ENCODE results near the gene CPZ. TPM values are rescaled to one million over a fixed set of nuclear protein-coding genes. Genes with fewer than 3 reads are reported as not detected.

The CPZ gene
- total RNA-seq, 1 experiment from 2014 or later = 26.9 TPM

DNA sequence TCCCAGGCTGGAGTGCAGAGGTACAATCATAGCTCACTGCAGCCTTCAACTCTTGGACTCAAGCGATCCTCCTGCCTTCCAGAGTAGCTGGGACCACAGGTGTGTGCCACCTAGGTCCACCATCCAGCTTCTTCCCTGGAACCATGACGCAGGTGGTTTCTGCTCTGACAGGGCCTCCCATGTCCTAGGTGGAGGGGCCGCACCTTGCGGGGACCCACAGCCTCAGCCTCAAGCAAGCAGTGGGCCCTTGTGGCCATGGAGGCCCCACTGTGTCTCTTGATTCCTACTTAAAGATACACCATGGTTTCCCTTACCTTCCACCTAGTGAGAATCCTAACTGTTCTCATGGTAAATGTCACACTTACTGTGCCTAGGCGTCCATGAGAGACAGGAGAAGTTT is 19.3 kb upstream of the CPZ start (continued):
- TF ChIP-seq, protein P1, sequence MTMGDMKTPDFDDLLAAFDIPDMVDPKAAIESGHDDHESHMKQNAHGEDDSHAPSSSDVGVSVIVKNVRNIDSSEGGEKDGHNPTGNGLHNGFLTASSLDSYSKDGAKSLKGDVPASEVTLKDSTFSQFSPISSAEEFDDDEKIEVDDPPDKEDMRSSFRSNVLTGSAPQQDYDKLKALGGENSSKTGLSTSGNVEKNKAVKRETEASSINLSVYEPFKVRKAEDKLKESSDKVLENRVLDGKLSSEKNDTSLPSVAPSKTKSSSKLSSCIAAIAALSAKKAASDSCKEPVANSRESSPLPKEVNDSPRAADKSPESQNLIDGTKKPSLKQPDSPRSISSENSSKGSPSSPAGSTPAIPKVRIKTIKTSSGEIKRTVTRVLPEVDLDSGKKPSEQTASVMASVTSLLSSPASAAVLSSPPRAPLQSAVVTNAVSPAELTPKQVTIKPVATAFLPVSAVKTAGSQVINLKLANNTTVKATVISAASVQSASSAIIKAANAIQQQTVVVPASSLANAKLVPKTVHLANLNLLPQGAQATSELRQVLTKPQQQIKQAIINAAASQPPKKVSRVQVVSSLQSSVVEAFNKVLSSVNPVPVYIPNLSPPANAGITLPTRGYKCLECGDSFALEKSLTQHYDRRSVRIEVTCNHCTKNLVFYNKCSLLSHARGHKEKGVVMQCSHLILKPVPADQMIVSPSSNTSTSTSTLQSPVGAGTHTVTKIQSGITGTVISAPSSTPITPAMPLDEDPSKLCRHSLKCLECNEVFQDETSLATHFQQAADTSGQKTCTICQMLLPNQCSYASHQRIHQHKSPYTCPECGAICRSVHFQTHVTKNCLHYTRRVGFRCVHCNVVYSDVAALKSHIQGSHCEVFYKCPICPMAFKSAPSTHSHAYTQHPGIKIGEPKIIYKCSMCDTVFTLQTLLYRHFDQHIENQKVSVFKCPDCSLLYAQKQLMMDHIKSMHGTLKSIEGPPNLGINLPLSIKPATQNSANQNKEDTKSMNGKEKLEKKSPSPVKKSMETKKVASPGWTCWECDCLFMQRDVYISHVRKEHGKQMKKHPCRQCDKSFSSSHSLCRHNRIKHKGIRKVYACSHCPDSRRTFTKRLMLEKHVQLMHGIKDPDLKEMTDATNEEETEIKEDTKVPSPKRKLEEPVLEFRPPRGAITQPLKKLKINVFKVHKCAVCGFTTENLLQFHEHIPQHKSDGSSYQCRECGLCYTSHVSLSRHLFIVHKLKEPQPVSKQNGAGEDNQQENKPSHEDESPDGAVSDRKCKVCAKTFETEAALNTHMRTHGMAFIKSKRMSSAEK (CRISPR knock-in tag; IDR thresholded peaks at IDR 0.05; ENCODE audit: borderline replicate concordance) = no peak
- TF ChIP-seq, protein P2, sequence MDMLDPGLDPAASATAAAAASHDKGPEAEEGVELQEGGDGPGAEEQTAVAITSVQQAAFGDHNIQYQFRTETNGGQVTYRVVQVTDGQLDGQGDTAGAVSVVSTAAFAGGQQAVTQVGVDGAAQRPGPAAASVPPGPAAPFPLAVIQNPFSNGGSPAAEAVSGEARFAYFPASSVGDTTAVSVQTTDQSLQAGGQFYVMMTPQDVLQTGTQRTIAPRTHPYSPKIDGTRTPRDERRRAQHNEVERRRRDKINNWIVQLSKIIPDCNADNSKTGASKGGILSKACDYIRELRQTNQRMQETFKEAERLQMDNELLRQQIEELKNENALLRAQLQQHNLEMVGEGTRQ (CRISPR knock-in tag; IDR thresholded peaks at IDR 0.05) = no peak
- TF ChIP-seq, protein P3, sequence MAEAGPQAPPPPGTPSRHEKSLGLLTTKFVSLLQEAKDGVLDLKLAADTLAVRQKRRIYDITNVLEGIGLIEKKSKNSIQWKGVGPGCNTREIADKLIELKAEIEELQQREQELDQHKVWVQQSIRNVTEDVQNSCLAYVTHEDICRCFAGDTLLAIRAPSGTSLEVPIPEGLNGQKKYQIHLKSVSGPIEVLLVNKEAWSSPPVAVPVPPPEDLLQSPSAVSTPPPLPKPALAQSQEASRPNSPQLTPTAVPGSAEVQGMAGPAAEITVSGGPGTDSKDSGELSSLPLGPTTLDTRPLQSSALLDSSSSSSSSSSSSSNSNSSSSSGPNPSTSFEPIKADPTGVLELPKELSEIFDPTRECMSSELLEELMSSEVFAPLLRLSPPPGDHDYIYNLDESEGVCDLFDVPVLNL (CRISPR knock-in tag; IDR thresholded peaks at IDR 0.05; ENCODE audit: borderline replicate concordance, low read depth) = no peak
- no peak for TF ChIP-seq JAZF1 (CRISPR knock-in tag; IDR thresholded peaks at IDR 0.05)

DNA sequence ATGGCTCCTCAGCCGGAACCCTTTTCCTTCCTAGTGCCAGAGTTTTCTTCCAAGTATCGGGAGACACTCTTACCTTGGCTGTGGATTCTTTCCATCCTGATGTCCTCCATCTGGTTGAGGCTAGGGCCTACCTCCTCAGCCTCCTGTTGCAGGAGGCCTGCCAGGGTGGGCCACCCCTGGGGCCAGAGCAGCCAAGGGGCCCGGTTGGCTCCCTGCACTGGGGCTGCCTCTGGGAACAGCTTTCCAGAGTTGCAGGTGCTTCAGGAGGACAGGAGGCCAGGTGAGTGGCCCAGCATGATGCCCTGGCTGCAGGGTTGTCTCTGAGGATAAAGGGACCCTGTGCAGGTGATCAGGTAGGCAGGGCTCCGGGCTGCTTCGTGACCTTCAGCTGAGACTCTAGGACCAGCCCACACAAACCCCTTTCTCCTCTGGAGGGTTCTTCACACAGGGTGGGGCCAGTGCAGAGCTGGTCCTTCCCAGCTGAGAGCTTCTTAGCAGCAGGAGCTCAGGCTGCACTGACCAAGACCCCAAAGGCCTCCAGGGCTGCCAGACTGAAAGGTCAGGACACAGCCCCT is 17.7 kb upstream of the CPZ start:
- ATAC-seq = no peak
- Mint-ChIP-seq H3K27ac (no peak overlapping the region), H3K9me3 (no peaks in the 10 kb centered on the region), H3K27me3 (ENCODE audit: low read depth) (peaks cover 18% of the 10 kb centered on the region), H3K4me3 (no peak overlapping the region), H3K4me1 (peaks cover 37% of the 10 kb centered on the region), H3K36me3 (no peaks in the 10 kb centered on the region)
- ChIA-PET CTCF (interaction anchor here (1.1 kb wide), 1 partner anchor 12 kb away, joined by 3 read pairs; no protein-coding TSS in a partner anchor), POLR2A (no interaction called here)
- no peak for DNase-seq (ENCODE audit: low spot score)
- TF ChIP-seq CBFB (CRISPR knock-in tag; IDR thresholded peaks at IDR 0.05; ENCODE audit: low read depth) (no peak), TEAD1 (CRISPR knock-in tag; IDR thresholded peaks at IDR 0.05) (no peak), NR2C2 (CRISPR knock-in tag; IDR thresholded peaks at IDR 0.05) (no peak), ZNF416 (CRISPR knock-in tag; IDR thresholded peaks at IDR 0.05) (no peak), SMAD4 (CRISPR knock-in tag; IDR thresholded peaks at IDR 0.05) (no peak), NFATC4 (CRISPR knock-in tag; IDR thresholded peaks at IDR 0.05) (no peak), PRRX2 (CRISPR knock-in tag; IDR thresholded peaks at IDR 0.05) (no peak)
- TF ChIP-seq, protein P4, sequence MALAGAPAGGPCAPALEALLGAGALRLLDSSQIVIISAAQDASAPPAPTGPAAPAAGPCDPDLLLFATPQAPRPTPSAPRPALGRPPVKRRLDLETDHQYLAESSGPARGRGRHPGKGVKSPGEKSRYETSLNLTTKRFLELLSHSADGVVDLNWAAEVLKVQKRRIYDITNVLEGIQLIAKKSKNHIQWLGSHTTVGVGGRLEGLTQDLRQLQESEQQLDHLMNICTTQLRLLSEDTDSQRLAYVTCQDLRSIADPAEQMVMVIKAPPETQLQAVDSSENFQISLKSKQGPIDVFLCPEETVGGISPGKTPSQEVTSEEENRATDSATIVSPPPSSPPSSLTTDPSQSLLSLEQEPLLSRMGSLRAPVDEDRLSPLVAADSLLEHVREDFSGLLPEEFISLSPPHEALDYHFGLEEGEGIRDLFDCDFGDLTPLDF (CRISPR knock-in tag; IDR thresholded peaks at IDR 0.05) = no peak
- TF ChIP-seq, protein P5, sequence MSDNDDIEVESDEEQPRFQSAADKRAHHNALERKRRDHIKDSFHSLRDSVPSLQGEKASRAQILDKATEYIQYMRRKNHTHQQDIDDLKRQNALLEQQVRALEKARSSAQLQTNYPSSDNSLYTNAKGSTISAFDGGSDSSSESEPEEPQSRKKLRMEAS (CRISPR knock-in tag; IDR thresholded peaks at IDR 0.05) = no peak
- TF ChIP-seq, protein P6, sequence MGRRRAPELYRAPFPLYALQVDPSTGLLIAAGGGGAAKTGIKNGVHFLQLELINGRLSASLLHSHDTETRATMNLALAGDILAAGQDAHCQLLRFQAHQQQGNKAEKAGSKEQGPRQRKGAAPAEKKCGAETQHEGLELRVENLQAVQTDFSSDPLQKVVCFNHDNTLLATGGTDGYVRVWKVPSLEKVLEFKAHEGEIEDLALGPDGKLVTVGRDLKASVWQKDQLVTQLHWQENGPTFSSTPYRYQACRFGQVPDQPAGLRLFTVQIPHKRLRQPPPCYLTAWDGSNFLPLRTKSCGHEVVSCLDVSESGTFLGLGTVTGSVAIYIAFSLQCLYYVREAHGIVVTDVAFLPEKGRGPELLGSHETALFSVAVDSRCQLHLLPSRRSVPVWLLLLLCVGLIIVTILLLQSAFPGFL (CRISPR knock-in tag; IDR thresholded peaks at IDR 0.05; ENCODE audit: borderline replicate concordance) = no peak
- TF ChIP-seq, protein P7, sequence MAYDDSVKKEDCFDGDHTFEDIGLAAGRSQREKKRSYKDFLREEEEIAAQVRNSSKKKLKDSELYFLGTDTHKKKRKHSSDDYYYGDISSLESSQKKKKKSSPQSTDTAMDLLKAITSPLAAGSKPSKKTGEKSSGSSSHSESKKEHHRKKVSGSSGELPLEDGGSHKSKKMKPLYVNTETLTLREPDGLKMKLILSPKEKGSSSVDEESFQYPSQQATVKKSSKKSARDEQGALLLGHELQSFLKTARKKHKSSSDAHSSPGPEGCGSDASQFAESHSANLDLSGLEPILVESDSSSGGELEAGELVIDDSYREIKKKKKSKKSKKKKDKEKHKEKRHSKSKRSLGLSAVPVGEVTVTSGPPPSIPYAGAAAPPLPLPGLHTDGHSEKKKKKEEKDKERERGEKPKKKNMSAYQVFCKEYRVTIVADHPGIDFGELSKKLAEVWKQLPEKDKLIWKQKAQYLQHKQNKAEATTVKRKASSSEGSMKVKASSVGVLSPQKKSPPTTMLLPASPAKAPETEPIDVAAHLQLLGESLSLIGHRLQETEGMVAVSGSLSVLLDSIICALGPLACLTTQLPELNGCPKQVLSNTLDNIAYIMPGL (CRISPR knock-in tag; IDR thresholded peaks at IDR 0.05) = no peak
- TF ChIP-seq, protein P8, sequence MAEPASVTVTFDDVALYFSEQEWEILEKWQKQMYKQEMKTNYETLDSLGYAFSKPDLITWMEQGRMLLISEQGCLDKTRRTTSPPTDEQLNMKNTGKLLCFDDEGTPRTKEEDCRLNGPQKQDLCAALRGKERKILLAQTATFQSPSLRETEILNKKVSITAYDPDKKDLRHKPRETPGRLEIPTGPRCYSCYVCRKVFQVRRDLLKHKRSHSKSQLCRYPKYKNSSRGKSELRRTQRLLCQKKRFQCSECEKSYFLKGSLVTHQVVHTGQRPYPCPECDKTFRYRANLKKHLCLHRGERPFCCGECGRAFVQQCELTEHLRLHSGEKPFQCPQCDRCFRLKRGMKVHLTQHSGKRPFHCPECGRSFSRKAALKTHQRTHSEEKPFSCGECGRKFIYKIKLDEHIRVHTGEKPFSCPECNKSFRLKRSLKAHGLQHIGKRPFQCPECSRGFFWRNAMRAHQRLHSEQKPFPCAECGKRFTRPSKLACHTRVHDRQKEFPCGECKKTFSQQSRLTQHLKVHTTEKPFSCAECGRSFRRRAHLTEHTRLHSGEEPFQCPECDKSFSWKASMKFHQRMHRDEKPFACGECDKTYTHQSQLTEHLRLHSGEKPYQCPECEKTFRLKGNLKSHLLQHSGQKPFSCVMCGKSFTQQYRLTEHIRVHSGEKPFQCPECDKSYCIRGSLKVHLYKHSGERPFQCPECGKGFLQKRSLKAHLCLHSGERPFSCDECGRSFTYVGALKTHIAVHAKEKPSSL (CRISPR knock-in tag; conservative IDR thresholded peaks at IDR 0.05) = no peak
- TF ChIP-seq, protein P9, sequence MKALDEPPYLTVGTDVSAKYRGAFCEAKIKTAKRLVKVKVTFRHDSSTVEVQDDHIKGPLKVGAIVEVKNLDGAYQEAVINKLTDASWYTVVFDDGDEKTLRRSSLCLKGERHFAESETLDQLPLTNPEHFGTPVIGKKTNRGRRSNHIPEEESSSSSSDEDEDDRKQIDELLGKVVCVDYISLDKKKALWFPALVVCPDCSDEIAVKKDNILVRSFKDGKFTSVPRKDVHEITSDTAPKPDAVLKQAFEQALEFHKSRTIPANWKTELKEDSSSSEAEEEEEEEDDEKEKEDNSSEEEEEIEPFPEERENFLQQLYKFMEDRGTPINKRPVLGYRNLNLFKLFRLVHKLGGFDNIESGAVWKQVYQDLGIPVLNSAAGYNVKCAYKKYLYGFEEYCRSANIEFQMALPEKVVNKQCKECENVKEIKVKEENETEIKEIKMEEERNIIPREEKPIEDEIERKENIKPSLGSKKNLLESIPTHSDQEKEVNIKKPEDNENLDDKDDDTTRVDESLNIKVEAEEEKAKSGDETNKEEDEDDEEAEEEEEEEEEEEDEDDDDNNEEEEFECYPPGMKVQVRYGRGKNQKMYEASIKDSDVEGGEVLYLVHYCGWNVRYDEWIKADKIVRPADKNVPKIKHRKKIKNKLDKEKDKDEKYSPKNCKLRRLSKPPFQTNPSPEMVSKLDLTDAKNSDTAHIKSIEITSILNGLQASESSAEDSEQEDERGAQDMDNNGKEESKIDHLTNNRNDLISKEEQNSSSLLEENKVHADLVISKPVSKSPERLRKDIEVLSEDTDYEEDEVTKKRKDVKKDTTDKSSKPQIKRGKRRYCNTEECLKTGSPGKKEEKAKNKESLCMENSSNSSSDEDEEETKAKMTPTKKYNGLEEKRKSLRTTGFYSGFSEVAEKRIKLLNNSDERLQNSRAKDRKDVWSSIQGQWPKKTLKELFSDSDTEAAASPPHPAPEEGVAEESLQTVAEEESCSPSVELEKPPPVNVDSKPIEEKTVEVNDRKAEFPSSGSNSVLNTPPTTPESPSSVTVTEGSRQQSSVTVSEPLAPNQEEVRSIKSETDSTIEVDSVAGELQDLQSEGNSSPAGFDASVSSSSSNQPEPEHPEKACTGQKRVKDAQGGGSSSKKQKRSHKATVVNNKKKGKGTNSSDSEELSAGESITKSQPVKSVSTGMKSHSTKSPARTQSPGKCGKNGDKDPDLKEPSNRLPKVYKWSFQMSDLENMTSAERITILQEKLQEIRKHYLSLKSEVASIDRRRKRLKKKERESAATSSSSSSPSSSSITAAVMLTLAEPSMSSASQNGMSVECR (CRISPR knock-in tag; IDR thresholded peaks at IDR 0.05; ENCODE audit: borderline replicate concordance) = no peak
